Esophagus muscularis mucosa (tissue), 4 donors: ENCODE results near the gene S100A9. TPM values are rescaled to one million over a fixed set of nuclear protein-coding genes. Genes with fewer than 3 reads are reported as not detected.

ENCODE experiments used
- DNase-seq: peaks from one replicate; pipeline ENCODE4 v3.0.0-alpha.2; 2017; ENCODE audit errors: extremely low spot score
- H3K27ac ChIP-seq, 4 donors: fragments of 200-600 bp; sonication (generic); replicated peaks in 1 of 4; 1 replicate in 3 of 4; 2 replicates in 1 of 4; pipeline ENCODE4 v1.5.1; 2016 to 2019; ENCODE audit warnings: mild to moderate bottlenecking in 1 of 4
- H3K27me3 ChIP-seq, 4 donors: fragments of 200-600 bp; sonication (generic); one replicate each; pipeline versions ENCODE4 v1.5.1 to v1.6.0; 2016 to 2019
- H3K36me3 ChIP-seq, 4 donors: fragments of 200-600 bp; sonication (generic); one replicate each; pipeline ENCODE4 v1.5.1; 2016 to 2019
- H3K4me1 ChIP-seq, 4 donors: fragments of 200-600 bp; sonication (generic); one replicate each; pipeline ENCODE4 v1.5.1; 2016 to 2019
- H3K4me3 ChIP-seq, 4 donors: fragments of 200-600 bp; sonication (generic); 1 replicate in 2 of 4; 2 replicates in 2 of 4; pipeline ENCODE4 v1.5.1; 2016 to 2019; ENCODE audit warnings: mild to moderate bottlenecking in 4 of 4, moderate library complexity in 1 of 4
- H3K9me3 ChIP-seq, 4 donors: fragments of 200-600 bp; sonication (generic); 1 replicate in 3 of 4; 2 replicates in 1 of 4; pipeline ENCODE4 v1.5.1; 2016 to 2019
- EP300 ChIP-seq: sonication (generic); formaldehyde crosslinking; IDR thresholded peaks from one replicate; pipeline ENCODE4 v1.6.1; 2017; ENCODE audit warnings: antibody characterized with exemption
- POLR2A ChIP-seq: fragments of 450-650 bp; IDR thresholded peaks from one replicate; pipeline ENCODE4 v1.6.1; 2017; ENCODE audit warnings: antibody characterized with exemption, moderate library complexity, mild to moderate bottlenecking, low read depth
- POLR2AphosphoS5 ChIP-seq, 2 donors: sonication (generic); formaldehyde crosslinking; IDR thresholded peaks; one replicate each; pipeline ENCODE4 v1.6.1; 2017; ENCODE audit warnings: antibody characterized with exemption in 2 of 2
- WGBS: methylation state at CpG from one replicate; pipeline ENCODE4 v1.1.5; 2018; 5-methylcytosine and 5-hydroxymethylcytosine counted together
- intact Hi-C: fragments of 100-400 bp; cut with DNase I; formaldehyde crosslinking; loops from one replicate; pipeline ENCODE4 v1.15.1; 2023
- total RNA-seq, 4 donors: library from RNA; depleted of rRNA; stranded (reverse); fragments of >200 nt; gene quantifications; one replicate each; pipeline versions ENCODE4 v1.1.0 to v1.2.1, GENCODE V29; 2016
- TF ChIP-seq, protein P1 (sequence below), 3 experiments: fragments of 200-600 bp in 2 of 3; fragments of 450-650 bp in 1 of 3; sonication (generic) in 2 of 3; IDR thresholded peaks; one replicate each; pipeline ENCODE4 v1.5.1; 2017 to 2019; ENCODE audit warnings: antibody characterized with exemption in 3 of 3, mild to moderate bottlenecking in 2 of 3, moderate library complexity in 1 of 3

S100A9 gene
- total RNA-seq, 4 donors from 2014 or later = 61.2 to 845 (median 119) TPM

DNA sequence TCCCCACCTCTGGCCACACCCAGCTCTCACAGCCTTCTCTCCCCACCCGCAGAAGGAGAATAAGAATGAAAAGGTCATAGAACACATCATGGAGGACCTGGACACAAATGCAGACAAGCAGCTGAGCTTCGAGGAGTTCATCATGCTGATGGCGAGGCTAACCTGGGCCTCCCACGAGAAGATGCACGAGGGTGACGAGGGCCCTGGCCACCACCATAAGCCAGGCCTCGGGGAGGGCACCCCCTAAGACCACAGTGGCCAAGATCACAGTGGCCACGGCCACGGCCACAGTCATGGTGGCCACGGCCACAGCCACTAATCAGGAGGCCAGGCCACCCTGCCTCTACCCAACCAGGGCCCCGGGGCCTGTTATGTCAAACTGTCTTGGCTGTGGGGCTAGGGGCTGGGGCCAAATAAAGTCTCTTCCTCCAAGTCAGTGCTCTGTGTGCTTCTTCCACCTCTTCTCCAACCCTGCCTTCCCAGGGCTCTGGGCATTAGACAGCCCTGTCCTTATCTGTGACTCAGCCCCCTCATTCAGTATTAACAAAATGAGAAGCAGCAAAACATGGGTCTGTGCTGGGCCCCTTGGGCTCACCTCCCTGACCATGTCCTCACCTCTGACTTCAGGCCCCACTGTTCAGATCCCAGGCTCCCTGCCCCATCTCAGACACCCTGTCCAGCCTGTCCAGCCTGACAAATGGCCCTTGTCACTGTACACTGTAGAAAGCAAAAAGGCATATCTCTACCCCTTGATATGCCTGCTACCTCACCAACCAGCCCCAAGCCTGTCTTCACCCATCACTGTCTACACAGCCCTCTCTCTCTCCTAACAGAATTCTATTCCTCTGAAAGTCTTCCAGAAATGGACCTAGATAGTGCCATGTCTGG lies 3.2 kb downstream of the S100A9 start:
- DNase-seq = no peak
- 78% methylated on average over 11 of the region's 11 CpGs for WGBS
- Histone ChIP-seq H3K9me3 (no peaks in the 10 kb centered on the region), H3K4me3 (no peak overlapping the region), H3K27me3 (peaks cover 0 to 3% (median 0%) of the 10 kb centered on the region in 4 donors), H3K27ac (no peak overlapping the region), H3K4me1 (no peaks in the 10 kb centered on the region), H3K36me3 (no peaks in the 10 kb centered on the region)
- intact Hi-C loops = no loop called here
- TF ChIP-seq POLR2AphosphoS5 (IDR thresholded peaks at IDR 0.05) (no peak), EP300 (no peak), POLR2A (no peak)
- TF ChIP-seq, protein P1, sequence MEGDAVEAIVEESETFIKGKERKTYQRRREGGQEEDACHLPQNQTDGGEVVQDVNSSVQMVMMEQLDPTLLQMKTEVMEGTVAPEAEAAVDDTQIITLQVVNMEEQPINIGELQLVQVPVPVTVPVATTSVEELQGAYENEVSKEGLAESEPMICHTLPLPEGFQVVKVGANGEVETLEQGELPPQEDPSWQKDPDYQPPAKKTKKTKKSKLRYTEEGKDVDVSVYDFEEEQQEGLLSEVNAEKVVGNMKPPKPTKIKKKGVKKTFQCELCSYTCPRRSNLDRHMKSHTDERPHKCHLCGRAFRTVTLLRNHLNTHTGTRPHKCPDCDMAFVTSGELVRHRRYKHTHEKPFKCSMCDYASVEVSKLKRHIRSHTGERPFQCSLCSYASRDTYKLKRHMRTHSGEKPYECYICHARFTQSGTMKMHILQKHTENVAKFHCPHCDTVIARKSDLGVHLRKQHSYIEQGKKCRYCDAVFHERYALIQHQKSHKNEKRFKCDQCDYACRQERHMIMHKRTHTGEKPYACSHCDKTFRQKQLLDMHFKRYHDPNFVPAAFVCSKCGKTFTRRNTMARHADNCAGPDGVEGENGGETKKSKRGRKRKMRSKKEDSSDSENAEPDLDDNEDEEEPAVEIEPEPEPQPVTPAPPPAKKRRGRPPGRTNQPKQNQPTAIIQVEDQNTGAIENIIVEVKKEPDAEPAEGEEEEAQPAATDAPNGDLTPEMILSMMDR (IDR thresholded peaks at IDR 0.05) = no peak

DNA sequence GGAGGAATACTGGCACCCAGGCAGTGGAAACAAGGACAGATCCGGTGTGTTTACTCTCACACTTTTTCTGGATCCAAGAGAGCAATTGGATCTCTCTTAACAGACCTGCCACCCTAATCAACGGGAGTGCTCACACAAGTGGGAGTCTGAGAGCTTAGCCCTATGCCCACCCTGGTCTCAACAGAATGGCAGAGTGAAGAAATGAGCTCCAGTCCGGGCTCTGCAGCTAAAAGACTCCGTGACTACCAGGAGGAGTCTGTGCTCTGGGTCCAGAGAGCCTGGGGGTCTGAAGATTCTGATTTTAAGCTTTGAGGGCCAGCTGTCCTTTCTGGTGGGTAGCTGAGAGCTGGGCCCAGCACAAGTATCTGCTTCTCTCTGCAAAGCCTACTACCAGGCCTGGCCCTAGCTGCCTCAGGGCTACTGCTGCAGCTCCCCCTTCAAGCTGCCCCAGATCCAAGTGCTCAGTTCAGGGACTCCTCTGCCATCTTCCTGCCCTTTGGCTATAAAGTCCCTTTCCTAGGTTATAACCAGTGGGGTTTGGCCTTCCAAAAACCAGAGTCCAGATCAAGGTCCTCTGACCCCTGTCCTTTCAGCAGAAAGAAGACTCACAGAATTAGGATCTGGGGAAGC lies 3.9 kb downstream of the S100A9 start:
- TF ChIP-seq, protein P1 (IDR thresholded peaks at IDR 0.05) = no peak
- TF ChIP-seq EP300 (no peak), POLR2AphosphoS5 (IDR thresholded peaks at IDR 0.05) (no peak)
- intact Hi-C loops = no loop called here
- 83% methylated on average over 3 of the region's 4 CpGs for WGBS

DNA sequence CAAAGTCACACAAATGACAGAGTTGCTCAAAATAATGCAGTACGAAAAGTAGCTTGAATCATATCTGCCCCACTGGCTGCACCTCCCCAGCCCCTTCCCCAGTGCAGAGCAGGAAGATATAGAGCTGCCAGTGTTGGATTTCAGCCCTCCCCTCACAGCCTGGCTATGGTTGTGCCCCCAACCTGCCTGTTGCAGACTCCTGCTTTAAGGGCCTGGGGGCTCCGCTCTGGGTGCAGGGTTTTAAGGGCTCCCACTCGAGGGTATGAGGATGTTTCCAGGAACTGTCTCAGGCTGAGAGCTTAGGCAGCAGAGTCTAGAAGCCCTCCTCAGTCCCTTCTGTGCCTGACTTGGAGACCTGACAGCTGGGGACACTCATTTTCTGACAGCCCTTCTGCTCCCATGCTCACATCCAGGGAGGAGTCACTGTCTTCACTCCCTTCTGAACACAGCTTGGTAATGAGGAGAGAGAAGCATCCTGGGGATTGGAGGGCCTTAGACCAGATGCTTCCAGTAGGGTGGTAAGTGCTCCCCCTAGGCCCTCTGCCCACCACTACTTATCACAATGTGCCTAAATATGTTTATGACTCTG lies 4.6 kb downstream of the S100A9 start:
- H3K4me1 ChIP-seq = no peaks in the 10 kb centered on the region
- DNase-seq = no peak
- H3K36me3 ChIP-seq = no peaks in the 10 kb centered on the region
- H3K27ac ChIP-seq = no peak overlapping the region
- 58% methylated on average over 3 of the region's 3 CpGs for WGBS
- H3K4me3 ChIP-seq = no peak overlapping the region
- TF ChIP-seq EP300 = no peak
- intact Hi-C loops = no loop called here
- H3K27me3 ChIP-seq = peaks cover 0 to 4% (median 0%) of the 10 kb centered on the region in 4 donors
- H3K9me3 ChIP-seq = no peaks in the 10 kb centered on the region

More for the DNA sequence above, 3.9 kb downstream of the S100A9 start:
- no peak for DNase-seq
- Histone ChIP-seq H3K27ac (no peak overlapping the region), H3K9me3 (no peaks in the 10 kb centered on the region), H3K27me3 (peaks cover 0 to 4% (median 0%) of the 10 kb centered on the region in 4 donors), H3K36me3 (no peaks in the 10 kb centered on the region), H3K4me1 (no peaks in the 10 kb centered on the region), H3K4me3 (no peak overlapping the region)

DNA sequence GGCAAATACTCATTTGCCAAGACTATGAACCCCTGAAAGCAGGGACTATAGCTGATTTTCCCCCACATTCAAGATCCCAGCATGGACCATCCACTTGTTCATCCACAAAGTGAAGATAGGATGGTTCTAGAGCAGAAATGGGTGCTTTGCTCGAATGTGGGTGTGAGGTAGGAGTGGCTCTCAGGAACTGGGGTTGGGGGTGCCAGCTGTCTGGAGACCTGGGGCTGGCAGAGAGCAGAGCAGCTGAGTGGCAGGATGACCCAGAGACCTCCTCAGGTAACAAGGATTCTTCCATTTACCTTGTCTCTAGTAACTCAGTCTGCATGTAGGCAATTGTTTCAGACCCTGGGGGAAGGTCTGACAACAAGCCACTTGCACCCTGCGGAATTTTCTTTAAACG lies 6.0 kb downstream of the S100A9 start:
- intact Hi-C loops = no loop called here
- no peak overlapping the region for H3K27ac ChIP-seq
- TF ChIP-seq POLR2A (no peak), EP300 (no peak), POLR2AphosphoS5 (IDR thresholded peaks at IDR 0.05) (no peak)
- TF ChIP-seq, protein P1 (IDR thresholded peaks at IDR 0.05) = no peak
- no peak overlapping the region for H3K4me3 ChIP-seq
- no peaks in the 10 kb centered on the region for H3K9me3 ChIP-seq
- 69% methylated on average over 3 of the region's 3 CpGs for WGBS
- H3K4me1 ChIP-seq = no peaks in the 10 kb centered on the region
- peaks cover 0 to 4% (median 0%) of the 10 kb centered on the region in 4 donors for H3K27me3 ChIP-seq
- H3K36me3 ChIP-seq = no peaks in the 10 kb centered on the region
- DNase-seq = no peak

DNA sequence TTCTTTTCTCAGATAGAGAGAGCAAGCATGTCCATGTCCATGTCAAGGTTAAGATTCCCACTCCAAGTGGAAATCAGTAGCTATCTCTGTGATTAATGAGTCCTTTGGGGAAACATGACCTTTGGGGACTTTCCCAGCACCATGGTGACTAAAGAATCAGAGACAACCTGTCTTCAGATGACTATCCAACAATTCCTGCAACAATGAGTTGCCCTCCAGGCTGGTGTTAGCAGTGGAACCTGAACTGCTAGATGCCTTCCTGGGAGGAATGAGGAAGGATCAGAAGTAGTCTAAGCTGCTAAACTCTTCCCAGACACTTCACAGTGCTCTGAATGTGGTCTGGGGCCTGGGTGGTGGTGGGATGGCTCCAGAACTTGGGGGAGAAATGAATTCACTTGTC lies 6.5 kb downstream of the S100A9 start:
- Histone ChIP-seq H3K4me3 (no peak overlapping the region), H3K27ac (no peak overlapping the region), H3K36me3 (no peaks in the 10 kb centered on the region), H3K27me3 (peaks cover 0 to 4% (median 0%) of the 10 kb centered on the region in 4 donors), H3K9me3 (no peaks in the 10 kb centered on the region), H3K4me1 (no peaks in the 10 kb centered on the region)
- DNase-seq = no peak
- intact Hi-C loops = no loop called here
- TF ChIP-seq POLR2AphosphoS5 (IDR thresholded peaks at IDR 0.05) (no peak), POLR2A (no peak), EP300 (no peak)
- TF ChIP-seq, protein P1 (IDR thresholded peaks at IDR 0.05) = no peak
